GM12801 (cell line): ENCODE results near the gene ATG5.

Source experiments
- TF ChIP-seq, protein P1 (sequence below): IDR thresholded peaks from one replicate; pipeline ENCODE4 v1.5.1; 2011; ENCODE audit warnings: control low read depth; ENCODE audit not compliant: insufficient read length; ENCODE audit errors: extremely low read depth

The ATG5 gene

DNA sequence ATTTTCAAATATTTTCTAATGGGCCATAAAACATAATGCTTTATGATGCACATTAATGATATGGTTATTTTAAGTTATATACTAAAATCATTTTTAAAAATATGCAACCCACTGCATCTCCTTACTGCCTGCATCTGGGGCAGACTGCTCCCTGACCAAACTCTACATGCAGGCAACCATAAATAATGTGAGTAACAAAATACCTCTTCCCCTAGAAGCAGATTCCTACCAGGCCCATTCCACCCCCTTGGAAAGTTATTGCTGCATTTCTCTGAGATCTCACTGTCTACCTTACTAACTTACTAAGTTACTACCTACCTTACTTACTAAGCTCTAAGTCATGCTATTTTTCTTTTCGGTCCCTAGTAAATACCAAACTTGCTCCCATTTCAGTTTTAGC, 71.8 kb downstream of the ATG5 start:
- TF ChIP-seq, protein P1, sequence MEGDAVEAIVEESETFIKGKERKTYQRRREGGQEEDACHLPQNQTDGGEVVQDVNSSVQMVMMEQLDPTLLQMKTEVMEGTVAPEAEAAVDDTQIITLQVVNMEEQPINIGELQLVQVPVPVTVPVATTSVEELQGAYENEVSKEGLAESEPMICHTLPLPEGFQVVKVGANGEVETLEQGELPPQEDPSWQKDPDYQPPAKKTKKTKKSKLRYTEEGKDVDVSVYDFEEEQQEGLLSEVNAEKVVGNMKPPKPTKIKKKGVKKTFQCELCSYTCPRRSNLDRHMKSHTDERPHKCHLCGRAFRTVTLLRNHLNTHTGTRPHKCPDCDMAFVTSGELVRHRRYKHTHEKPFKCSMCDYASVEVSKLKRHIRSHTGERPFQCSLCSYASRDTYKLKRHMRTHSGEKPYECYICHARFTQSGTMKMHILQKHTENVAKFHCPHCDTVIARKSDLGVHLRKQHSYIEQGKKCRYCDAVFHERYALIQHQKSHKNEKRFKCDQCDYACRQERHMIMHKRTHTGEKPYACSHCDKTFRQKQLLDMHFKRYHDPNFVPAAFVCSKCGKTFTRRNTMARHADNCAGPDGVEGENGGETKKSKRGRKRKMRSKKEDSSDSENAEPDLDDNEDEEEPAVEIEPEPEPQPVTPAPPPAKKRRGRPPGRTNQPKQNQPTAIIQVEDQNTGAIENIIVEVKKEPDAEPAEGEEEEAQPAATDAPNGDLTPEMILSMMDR: no peak

DNA sequence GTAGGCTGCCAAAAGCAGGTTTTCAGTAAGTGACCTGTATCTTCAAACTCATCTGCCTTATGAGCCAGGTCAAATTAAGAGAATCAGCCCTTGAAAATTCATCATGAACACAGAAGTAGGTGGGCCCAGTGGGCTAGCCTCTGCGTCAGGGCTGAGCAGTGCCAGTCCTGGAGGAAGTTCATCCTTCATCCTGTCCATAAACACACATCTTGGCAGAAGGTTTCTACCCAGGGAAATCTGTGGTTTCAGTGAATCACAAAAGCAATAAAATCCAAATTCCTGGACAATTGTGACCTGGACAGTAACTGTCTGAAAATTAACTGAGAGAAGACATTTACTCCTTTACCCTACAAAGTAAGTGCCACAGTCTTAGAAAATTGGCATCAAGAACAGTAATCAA, 72.4 kb downstream of the ATG5 start:
- TF ChIP-seq, protein P1: no peak

DNA sequence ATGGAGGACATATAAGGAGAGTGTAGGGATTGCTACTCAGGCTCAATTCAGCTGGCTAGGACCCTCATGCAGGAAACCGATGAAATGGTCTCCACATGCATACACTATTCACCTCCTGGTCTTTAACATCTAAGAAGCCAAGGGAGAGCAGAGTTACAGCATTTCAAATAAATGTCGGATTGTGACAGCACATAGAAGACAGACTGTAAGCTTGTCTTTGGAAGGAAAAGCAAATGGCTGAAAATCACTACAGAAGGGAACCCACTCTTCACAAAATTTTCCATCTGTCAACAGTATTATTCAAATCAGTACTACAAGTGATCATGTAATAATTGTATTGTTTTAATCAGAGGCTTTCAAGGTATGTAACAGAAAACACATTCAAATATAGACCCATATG, 72.9 kb downstream of the ATG5 start:
- TF ChIP-seq, protein P1: no peak

DNA sequence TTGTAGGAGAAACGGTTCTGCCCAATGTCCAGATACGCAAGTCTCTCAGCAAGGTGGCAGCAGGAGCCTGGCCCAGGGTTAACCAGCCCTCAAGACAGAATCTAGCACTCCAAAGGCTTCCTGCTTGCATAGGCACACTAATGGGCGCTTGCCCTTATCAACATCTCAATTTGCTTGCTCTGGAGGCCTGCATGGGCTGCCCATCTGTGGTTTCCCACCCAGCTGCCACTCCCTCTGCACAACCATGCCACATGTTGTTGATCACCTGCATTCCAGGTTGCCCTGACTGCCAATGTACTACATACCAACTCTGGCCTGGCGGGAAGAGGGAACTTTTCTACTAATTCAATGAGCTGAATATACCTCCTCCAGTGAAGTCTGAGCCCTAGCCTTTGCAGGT, 74.6 kb downstream of the ATG5 start:
- TF ChIP-seq, protein P1: no peak

DNA sequence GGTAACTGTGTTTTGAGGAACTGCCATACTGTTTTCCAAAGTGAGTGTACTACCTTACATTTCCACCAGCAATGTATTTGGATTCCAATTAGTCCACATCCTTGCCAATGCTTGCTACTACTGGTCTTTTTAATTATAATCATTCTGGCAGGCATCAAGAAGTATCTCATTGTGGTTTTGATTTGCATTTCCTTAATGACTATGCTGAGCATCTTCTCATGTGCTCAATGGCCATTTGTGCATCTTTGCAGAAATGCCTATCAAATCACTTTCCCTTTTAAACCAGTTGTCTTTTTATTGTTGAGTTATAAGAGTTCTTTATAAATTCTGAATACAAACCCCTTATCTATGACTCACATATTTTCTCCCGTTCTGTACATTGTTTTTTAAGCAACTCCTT, 75.9 kb downstream of the ATG5 start:
- TF ChIP-seq, protein P1: no peak

DNA sequence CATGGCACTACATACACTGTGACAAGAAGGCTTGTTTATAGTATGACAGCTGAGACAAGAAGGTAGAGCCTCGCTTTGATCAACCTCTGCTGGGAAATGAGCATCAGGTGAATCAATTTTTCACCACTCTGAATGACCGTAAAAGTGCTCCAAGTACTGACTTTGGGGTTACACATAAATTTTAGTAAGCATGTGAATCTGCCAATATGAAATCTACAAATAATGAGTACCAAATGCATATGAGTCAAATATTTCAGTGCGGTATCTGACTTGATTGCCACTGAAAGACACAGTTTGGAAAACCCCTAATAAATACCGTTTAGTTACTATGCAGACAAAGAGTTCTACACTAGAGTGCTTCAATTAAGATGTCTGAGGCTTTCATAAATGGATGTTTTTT, 77.8 kb downstream of the ATG5 start:
- TF ChIP-seq, protein P1: no peak

DNA sequence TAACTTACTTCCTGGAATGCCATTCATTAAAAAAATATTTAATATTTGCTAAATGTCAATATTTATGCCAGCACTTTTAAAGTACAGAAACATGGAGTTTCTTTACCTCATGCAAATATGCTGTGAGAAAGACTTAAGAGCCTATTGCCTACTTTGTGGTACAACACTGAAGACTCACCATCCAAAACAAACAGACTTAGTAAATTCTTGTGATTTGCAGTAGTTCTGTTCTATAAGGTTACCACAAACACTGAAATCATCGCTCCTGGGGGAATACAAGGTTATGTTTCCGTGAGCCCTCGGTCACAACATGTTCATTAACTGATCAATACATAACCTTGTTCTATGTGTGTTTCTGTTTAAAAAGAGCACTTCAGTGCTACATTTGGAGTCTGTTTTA, 78.3 kb downstream of the ATG5 start:
- TF ChIP-seq, protein P1: no peak

DNA sequence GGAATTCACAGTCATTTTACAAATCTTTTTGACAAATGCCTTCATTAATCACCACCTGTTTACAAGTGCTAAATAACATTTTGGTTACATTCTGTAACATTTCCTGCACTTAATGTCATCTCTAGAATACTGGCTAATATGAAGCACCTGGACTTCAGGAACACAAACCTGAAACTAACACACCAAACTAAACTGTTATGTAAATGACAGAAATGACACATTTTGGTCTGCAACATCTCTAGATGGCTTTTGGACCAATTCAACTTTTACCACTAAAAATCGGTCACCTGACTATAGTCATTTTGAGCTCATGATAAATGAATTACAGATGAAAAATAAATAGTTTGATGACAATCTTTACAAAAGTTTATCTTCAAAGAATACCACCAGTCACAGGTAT, 80.6 kb downstream of the ATG5 start:
- TF ChIP-seq, protein P1: no peak
